GM12801 (cell line): ENCODE results near the gene SIRT5.

Source experiments
- CTCF ChIP-seq: IDR thresholded peaks from one replicate; pipeline ENCODE4 v1.5.1; 2011; ENCODE audit warnings: control low read depth; ENCODE audit not compliant: insufficient read length; ENCODE audit errors: extremely low read depth

Gene SIRT5

GRCh38 chr6:13635948-13636658, 61.7 kb downstream of the SIRT5 start:
- TF ChIP-seq CTCF: no peak

- TF ChIP-seq CTCF: no peak
Measured at GRCh38 chr6:13638014-13638413, 63.6 kb downstream of the SIRT5 start.

DNA sequence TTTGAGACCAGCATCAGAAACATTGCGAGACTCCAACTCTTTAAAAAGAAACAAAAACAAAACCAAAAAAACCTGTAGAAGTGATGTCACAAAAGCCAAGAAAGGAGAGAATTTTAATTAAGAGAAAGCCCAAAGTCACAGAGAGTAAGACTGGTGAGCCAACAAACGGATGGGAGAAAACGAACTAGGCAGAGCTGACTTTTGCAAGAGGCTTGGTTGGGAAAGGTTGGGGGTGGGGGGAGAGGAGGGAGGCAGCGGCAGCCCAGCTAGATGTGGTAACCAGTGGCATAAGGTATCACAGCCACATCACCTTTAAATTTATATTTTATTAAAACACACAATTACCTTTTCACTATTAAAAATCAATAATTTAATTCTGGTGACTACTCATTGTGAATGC, 64.2 kb downstream of the SIRT5 start:
- TF ChIP-seq CTCF: no peak

DNA sequence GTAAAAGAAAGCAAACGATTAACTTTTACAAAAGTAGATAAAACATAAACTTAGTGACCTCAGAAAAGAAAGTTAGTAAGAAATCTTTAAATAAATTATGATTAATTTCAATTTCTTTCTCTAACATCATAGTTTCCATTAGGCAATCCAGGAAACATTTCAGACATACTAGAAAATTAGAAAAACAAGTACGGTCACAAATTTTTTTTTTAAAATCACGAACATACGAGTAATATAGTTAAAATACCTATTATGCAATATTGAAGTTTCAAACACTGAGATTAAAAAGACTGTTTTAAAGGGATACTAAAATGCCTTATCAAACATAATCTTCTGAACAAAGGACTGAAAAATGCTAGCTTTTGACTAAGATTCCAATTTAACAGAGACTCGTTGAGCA, 66.9 kb downstream of the SIRT5 start:
- TF ChIP-seq CTCF: no peak

DNA sequence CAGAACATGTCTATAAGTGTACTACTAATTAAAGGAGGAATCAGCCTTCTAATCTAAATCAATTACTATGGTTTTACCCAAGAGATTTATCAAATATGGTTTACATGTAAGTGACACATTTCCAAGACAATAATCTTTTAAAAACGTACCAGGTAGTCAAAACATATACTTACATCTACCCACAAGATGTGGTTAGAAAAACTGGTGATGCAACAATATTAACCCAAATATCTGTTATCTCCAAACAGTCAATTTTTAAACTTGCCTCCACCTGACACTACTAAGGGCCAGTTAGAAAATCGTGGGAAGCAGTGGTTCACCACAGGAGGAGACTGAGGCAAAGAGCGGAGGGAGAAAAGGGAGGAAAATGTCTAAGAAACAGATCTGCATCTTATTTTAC, 68.7 kb downstream of the SIRT5 start:
- TF ChIP-seq CTCF: no peak

DNA sequence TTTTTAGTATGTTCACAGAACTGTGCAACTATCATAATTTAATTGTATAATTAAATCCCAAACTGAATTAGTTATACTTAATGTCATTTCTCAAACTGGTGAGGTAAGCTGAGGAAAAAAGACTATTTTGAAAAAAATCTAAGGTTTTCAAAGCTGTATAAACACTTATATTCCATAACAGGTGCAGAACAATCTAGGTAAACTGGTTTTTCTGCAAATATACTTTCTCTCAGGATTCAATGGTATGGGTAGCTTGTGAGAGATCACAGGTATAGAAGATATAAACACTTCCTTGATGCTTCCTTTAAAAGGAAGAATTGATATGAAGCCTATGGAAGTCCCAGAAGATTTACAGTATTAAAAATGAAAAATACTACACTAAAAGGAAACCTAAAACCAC, 74.4 kb downstream of the SIRT5 start:
- TF ChIP-seq CTCF: no peak

- no peak for TF ChIP-seq CTCF
Measured at GRCh38 chr6:13649393-13649792, 75.0 kb downstream of the SIRT5 start.

DNA sequence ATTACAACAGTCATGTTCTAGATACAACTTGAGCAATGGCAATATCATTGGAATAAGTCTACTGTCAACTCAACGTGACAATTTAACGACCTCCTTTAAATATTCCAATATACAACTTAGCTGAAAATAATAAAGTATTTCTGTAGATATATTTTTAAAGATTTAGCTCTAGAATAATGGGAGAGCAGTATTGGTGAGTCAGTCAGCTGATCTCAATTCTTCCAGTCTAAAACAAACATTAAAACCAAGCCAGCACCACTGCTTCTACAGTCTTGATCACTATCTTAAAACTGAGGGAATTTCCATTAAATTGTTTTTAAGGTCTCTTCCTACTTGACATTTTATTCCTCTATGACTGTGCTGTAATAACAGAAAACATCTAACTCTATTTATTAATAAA, 78.9 kb downstream of the SIRT5 start:
- TF ChIP-seq CTCF: no peak
